SJSA1 (cell line): ENCODE results near the gene PRKACG. TPM values are rescaled to one million over a fixed set of nuclear protein-coding genes. Genes with fewer than 3 reads are reported as not detected.
"Not testable (repeated sequence)": the region's sequence is repeated elsewhere in the genome, so short reads cannot be mapped to it uniquely, and the experiment has no call there.

Source experiments
- DNase-seq, 2 experiments: peaks; one replicate each; pipeline ENCODE4 v3.0.0-alpha.2; 2015 to 2020; ENCODE audit warnings: low spot score in 2 of 2, low read depth in 1 of 2
- H3K27ac ChIP-seq: fragments of 250-450 bp; sonication (Bioruptor Pico); 2 replicates; pipeline ENCODE4 v1.5.1; 2020; ENCODE audit warnings: mild to moderate bottlenecking, moderate library complexity
- H3K27me3 ChIP-seq: fragments of 250-450 bp; sonication (Bioruptor Pico); replicated peaks from 2 replicates; pipeline ENCODE4 v1.5.1; 2020; ENCODE audit warnings: mild to moderate bottlenecking, moderate library complexity
- H3K36me3 ChIP-seq: fragments of 250-450 bp; sonication (Bioruptor Pico); 2 replicates; pipeline ENCODE4 v1.5.1; 2020; ENCODE audit warnings: mild to moderate bottlenecking
- H3K4me1 ChIP-seq: fragments of 250-450 bp; sonication (Bioruptor Pico); replicated peaks from 2 replicates; pipeline ENCODE4 v1.6.1; 2021; ENCODE audit warnings: mild to moderate bottlenecking
- H3K4me3 ChIP-seq: fragments of 250-450 bp; sonication (Bioruptor Pico); 2 replicates; pipeline ENCODE4 v1.5.1; 2020; ENCODE audit warnings: mild to moderate bottlenecking
- H3K9me3 ChIP-seq: fragments of 250-450 bp; sonication (Bioruptor Pico); replicated peaks from 2 replicates; pipeline ENCODE4 v1.5.1; 2020; ENCODE audit warnings: mild to moderate bottlenecking
- total RNA-seq: library from RNA; depleted of rRNA; stranded (reverse); fragments of >200 nt; shearing (Covaris generic); gene quantifications from 2 replicates; pipeline ENCODE4 v1.2.3, GENCODE V29; 2014

PRKACG gene
- total RNA-seq, 1 experiment from 2014 or later, result not detected

DNA sequence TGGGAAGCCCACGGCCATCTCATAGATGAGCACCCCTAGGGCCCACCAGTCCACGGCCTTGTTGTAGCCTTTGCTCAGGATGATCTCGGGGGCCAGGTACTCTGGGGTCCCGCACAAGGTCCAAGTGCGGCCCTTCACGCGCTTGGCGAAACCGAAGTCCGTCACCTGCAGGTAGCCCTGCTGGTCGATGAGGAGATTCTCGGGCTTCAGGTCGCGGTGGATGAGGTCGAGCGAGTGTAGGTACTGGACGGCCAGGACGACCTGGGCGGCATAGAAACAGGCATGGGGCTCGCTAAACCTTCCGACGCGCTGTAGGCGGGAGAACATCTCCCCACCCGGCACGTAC, 558 bp downstream of the PRKACG start:
- no peaks in the 10 kb centered on the region for H3K36me3 ChIP-seq
- H3K27ac ChIP-seq, result no peak overlapping the region
- H3K9me3 ChIP-seq, result no peaks in the 10 kb centered on the region
- H3K4me1 ChIP-seq, result no peaks in the 10 kb centered on the region
- no peak for DNase-seq
- no peaks in the 10 kb centered on the region for H3K27me3 ChIP-seq
- H3K4me3 ChIP-seq, result no peak overlapping the region

DNA sequence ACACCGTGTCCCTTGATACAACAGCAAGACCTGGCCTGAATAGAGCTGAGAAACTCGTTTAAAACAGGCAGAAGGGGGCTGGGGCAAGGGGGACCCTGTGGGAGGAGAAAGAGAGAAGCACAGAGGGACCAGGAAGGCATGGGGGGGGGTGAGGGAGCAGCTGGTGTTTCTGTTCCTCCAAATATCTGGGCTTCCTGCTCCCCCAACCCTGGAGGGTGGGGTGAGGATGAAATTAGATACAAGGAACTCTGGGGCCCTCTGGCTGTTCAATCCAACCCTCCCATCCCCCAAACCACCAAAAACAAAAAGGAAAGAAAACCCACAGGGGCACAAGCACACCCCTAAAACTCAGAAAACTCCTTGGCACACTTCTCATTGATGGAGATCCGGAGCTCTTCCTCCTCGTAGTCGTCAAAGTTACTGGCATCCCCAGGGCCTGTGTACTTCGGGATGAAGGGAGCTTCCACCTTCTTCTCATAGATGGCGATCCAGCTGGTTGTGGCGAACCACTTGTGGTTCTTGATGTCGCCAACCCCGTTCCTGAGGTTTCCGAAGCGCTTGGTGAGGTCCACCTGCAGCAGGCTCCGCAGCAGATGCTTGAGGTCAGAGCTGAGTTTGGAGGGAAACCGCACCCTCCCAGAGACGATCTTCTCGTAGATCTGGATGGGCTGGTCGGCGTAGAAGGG, 1.1 kb downstream of the PRKACG start:
- Histone ChIP-seq H3K27ac (no peak overlapping the region), H3K4me1 (no peaks in the 10 kb centered on the region)

DNA sequence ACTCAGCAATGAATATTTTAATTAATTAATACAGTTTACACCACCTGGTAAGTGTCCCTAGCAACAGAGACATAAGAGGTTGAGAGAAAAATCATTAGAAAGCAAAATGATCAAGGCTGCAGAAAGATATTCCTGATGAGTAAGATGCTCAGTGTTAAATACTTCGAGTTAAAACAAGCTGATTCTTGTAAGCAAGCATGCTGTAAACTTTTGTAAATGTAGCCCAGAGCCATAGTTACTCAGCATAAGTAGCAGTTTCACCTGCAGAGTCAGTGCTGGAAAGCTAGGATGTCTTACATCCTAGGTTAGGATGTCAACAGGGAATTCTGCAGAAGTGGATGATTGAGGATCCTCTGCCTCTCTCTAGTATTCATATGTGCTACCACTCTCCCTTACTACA, 4.2 kb downstream of the PRKACG start:
- H3K4me3 ChIP-seq, result no peak overlapping the region
- no peaks in the 10 kb centered on the region for H3K27me3 ChIP-seq
- DNase-seq, result no peak
- H3K4me1 ChIP-seq, result no peaks in the 10 kb centered on the region
- no peak overlapping the region for H3K27ac ChIP-seq
- H3K36me3 ChIP-seq, result no peaks in the 10 kb centered on the region
- H3K9me3 ChIP-seq, result no peaks in the 10 kb centered on the region

More for the DNA sequence above, 1.1 kb downstream of the PRKACG start:
- Histone ChIP-seq H3K4me3 (no peak overlapping the region), H3K27me3 (no peaks in the 10 kb centered on the region), H3K9me3 (no peaks in the 10 kb centered on the region), H3K36me3 (no peaks in the 10 kb centered on the region)
- DNase-seq, result no peak

DNA sequence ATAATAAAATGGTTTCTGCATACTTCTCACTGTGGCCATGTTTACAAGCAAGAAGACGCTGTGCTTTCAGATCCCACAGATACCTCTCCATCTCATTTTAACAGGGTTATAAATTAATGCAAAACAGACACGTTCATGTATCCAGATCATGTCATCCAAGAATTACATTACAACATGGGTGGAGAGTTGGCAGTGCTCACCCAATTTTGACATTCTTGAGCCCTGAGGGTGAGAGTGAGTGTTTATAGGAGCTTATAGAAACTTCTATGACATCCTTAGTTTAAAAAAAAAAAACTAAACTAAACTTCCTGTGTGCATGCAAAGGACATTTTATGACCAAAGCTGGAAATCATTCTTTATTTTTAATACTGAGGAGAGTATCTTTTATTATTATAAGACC, 9.1 kb downstream of the PRKACG start:
- no peak for DNase-seq
- Histone ChIP-seq H3K4me3 (no peak overlapping the region), H3K27ac (no peak overlapping the region), H3K36me3 (no peaks in the 10 kb centered on the region), H3K9me3 (no peaks in the 10 kb centered on the region), H3K4me1 (no peaks in the 10 kb centered on the region), H3K27me3 (0 out of 2 replicates have a peak, but pooled peaks cover 4% of the 10 kb centered on the region)

DNA sequence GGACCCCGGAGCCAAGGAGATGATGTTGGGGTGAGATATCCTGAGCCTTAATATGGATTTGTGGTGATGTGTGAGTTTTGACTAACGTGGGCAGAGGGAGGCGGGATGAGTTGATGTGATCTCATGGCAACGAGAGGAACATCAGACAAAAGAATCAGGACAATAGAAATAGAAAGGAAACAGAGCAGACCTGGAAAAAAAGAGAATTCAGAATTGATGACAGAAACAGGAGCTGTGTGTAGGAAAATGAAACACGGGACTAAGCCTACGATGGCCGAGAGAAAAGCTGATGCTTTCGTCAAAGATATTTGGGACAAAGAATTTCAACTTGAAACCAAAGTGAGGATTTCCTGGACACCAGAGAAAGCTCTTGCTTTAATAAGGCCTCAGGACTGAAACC, 10.9 kb downstream of the PRKACG start:
- Histone ChIP-seq H3K9me3 (no peaks in the 10 kb centered on the region), H3K27ac (no peak overlapping the region), H3K27me3 (0 out of 2 replicates have a peak, but pooled peaks cover 4% of the 10 kb centered on the region), H3K36me3 (no peaks in the 10 kb centered on the region), H3K4me1 (no peaks in the 10 kb centered on the region), H3K4me3 (no peak overlapping the region)
- no peak for DNase-seq

DNA sequence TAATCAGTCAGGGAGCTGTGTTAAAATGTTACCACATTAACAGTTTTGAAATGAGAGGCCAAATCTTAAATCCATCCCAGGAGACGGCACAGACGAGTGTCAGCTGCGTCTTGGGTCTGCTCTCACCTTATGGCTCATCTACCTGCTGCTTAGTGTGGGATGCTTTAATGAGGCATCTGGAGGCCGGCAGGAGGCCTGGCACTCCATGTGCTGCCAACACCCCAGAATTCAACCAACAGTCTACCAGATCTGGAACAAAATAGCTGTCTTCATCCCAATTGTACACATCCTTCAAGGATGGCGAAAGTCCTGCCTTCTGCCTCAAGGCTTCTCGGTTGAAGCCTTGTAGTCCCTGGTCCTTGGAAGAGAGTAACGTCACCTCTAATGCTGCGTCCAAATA, 12.0 kb downstream of the PRKACG start:
- 0 out of 2 replicates have a peak, but pooled peaks cover 4% of the 10 kb centered on the region for H3K27me3 ChIP-seq
- H3K4me1 ChIP-seq, result no peaks in the 10 kb centered on the region
- no peaks in the 10 kb centered on the region for H3K9me3 ChIP-seq
- H3K36me3 ChIP-seq, result no peaks in the 10 kb centered on the region
- no peak for DNase-seq
- no peak overlapping the region for H3K4me3 ChIP-seq
- no peak overlapping the region for H3K27ac ChIP-seq

DNA sequence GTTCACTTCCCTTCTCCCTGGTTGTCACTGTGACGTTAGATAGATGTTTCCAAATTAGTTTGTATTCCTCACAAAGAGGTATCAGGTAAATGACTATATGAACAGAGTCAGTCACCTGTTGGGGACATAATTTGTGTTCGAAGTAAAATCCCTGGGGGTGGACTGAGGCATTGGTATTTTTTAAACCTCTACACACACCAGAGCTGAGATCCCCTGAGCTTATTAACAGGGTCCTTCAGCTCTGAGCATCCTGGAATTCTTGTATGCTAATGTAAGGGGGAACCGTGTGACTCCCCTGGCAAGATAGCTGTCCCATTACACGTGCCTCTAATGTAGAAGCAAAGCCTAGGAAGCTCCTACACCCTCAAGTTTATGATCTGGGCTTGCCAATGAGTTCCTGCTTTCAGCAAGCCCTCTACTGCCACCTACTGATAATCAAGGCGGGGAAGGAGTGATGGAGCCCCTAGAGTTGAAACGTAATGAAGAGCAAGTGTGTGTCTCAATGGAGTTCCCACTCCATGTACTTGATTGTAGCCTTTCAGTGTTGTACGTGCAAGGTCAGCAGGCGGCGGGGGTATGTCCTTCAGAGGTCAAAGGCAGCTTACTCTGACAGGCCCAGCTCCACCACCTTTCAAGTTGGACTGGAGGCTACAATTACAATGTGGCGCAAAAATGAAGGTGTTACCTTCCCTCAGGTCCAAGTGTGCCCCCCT, 14.4 kb downstream of the PRKACG start:
- Histone ChIP-seq H3K36me3 (no peaks in the 10 kb centered on the region), H3K9me3 (no peaks in the 10 kb centered on the region), H3K4me1 (no peaks in the 10 kb centered on the region), H3K27me3 (0 out of 2 replicates have a peak, but pooled peaks cover 4% of the 10 kb centered on the region), H3K27ac (no peak overlapping the region), H3K4me3 (no peak overlapping the region)
- DNase-seq, result peak; percentile 15 to 43

DNA sequence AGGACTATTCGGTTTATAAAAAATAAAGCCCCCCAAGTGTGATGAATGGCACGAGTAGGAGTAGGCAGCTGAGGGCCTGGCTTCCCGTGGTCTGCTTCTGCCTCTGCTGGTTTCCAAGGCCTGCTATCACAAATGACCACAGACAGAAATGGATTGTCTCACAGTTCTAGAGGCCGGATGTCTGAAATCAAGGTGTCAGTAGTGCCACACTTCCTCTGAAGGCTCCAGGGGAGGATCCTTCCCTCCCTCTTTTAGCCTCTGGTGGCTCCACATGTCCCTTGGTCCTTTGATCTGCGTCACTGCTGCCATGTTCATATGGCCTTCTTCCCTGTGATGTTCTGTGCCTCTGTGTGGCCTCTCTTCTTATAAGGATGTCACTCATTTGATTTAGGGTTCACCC, 15.1 kb downstream of the PRKACG start:
- H3K27me3 ChIP-seq, result 0 out of 2 replicates have a peak, but pooled peaks cover 4% of the 10 kb centered on the region
- no peaks in the 10 kb centered on the region for H3K36me3 ChIP-seq
- H3K4me3 ChIP-seq, result no peak overlapping the region
- no peaks in the 10 kb centered on the region for H3K4me1 ChIP-seq
- DNase-seq, result no peak
- no peak overlapping the region for H3K27ac ChIP-seq
- H3K9me3 ChIP-seq, result no peaks in the 10 kb centered on the region

DNA sequence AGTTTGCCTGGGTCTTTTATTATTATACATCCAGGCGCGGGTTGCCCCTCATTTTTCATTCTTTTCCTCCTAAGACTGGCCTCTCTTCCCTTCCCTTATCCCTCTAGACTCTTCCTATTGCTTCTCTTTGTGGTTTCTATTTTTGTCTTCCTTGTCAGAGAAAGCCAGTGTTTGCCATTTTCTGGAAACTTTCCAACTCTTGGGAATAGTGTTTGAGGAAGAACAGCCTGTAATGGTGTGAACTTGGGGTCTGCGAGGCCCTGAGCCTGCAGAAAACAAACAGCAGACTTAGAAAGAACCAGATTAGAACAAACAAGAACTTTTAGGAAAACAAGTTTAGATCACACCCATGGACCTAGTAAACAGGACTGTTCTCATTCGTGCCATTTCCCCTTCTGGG, 15.5 kb downstream of the PRKACG start:
- H3K9me3 ChIP-seq, result no peaks in the 10 kb centered on the region
- no peak overlapping the region for H3K27ac ChIP-seq
- H3K27me3 ChIP-seq, result 0 out of 2 replicates have a peak, but pooled peaks cover 4% of the 10 kb centered on the region
- H3K36me3 ChIP-seq, result no peaks in the 10 kb centered on the region
- DNase-seq, result no peak
- no peaks in the 10 kb centered on the region for H3K4me1 ChIP-seq
- no peak overlapping the region for H3K4me3 ChIP-seq

DNA sequence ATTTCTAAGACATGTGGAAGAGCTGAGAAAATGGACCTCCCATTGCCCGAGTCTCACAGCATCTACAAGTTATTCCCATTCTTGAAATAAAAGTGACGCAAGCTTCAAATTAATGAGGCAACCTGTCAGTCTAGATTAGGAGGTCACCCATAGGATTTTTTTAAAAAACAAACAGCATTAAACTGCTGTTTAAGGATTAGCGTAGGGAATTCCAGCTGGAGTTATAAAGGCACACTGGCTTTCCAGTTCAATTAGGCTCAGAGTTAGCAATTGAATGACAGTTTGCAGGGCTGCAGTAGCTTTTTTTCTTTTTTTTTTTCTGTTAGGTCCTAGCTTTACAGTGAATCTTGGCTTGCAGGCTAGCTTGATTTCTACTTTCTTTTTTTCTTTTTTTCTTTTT, 16.2 kb downstream of the PRKACG start:
- no peaks in the 10 kb centered on the region for H3K36me3 ChIP-seq
- no peak for DNase-seq
- no peaks in the 10 kb centered on the region for H3K9me3 ChIP-seq
- no peak overlapping the region for H3K27ac ChIP-seq
- no peak overlapping the region for H3K4me3 ChIP-seq
- H3K4me1 ChIP-seq, result no peaks in the 10 kb centered on the region
- H3K27me3 ChIP-seq, result 0 out of 2 replicates have a peak, but pooled peaks cover 4% of the 10 kb centered on the region

DNA sequence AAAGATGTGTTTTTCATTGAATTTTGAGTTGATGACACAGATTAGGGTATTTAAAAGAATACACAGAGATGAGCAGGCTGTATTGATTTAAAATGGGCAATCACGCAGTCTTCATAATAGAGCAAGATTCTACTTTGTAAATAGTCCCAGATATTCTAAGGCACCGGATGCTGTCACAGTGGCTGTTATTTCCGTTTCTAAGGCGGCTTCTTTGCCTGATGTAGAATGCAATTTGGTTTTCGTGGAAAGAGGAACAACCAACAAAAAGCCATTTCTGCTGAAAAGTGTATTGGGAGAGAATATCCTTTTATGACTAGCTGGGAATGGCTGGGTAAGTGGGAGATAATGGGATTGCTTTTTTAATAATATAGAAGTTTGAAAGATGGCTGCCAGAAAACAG, 17.5 kb downstream of the PRKACG start:
- DNase-seq, result no peak
- Histone ChIP-seq H3K27me3 (0 out of 2 replicates have a peak, but pooled peaks cover 4% of the 10 kb centered on the region), H3K4me3 (no peak overlapping the region)

DNA sequence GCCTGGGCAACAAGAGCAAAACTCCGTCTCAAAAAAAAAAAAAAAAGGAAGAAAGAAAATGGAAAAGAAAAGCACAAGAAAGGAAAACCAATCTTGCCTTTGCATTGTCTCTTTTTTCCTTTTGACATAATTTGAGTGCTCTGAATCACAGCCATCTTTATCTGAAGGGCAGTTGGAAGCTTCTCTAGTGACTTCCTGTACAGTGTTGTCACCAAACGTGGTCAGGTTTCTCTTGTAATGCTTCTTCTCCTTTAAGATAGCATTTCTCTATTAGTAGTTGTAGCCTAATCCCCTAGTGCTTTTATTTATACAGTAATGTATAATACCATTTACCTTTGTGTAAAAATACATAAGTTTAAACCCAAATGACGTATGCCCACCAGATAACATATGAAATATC, 18.1 kb downstream of the PRKACG start:
- Histone ChIP-seq H3K4me3 (no peak overlapping the region), H3K27ac (no peak overlapping the region), H3K36me3 (no peaks in the 10 kb centered on the region), H3K9me3 (no peaks in the 10 kb centered on the region), H3K27me3 (0 out of 2 replicates have a peak, but pooled peaks cover 4% of the 10 kb centered on the region), H3K4me1 (no peaks in the 10 kb centered on the region)
- DNase-seq, result no peak

More for the DNA sequence above, 17.5 kb downstream of the PRKACG start:
- Histone ChIP-seq H3K36me3 (no peaks in the 10 kb centered on the region), H3K4me1 (no peaks in the 10 kb centered on the region), H3K9me3 (no peaks in the 10 kb centered on the region), H3K27ac (no peak overlapping the region)

DNA sequence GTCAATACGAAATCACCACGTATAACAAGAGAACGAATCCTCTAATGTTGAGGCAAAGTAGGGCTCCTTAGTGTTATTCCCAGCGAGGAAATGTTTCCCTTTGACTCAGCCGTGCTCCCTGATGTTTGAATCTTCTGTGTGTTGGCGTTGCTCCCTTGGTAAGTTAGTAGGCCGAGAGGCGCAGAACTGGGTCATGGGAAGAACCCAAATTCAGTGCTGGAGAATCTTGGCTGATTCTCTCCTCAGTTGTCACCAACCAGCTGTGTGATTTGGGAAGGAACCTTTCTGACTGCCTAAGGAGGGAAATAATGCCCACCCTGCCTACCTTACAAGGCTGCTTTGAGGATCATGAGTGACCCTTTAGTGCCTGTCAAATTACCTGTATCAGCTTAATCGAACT, 22.5 kb downstream of the PRKACG start:
- Histone ChIP-seq H3K9me3 (no peaks in the 10 kb centered on the region), H3K36me3 (no peaks in the 10 kb centered on the region), H3K27me3 (no peaks in the 10 kb centered on the region), H3K4me1 (no peaks in the 10 kb centered on the region), H3K4me3 (no peak overlapping the region), H3K27ac (no peak overlapping the region)
- DNase-seq, result no peak

DNA sequence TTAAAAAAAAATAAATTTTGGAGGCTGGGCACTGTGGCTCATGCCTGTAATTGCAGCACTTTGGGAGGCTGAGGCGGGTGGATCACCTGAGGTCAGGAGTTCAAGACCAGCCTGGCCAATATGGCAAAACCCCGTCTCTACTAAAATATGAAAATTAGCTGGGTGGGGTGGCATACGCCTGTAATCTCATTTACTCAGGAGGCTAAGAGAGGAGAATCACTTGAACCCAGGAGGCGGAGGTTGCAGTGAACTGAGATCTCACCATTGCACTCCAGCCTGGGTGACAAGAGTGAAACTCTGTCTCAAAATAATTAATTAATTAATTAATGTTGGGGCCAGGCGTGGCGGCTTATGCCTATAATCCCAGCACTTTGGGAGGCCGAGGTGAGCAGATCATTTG, 27.0 kb downstream of the PRKACG start:
- not testable (repeated sequence) for H3K4me1 ChIP-seq, H3K4me3 ChIP-seq, DNase-seq, H3K9me3 ChIP-seq, H3K27me3 ChIP-seq, H3K27ac ChIP-seq, H3K36me3 ChIP-seq
